RPMI8226 (cell line): ENCODE measurements around the gene PSMA3.
"Not testable (repeated sequence)": the region's sequence is repeated elsewhere in the genome, so short reads cannot be mapped to it uniquely, and the experiment has no call there.

Experiments
- DNase-seq: peaks from one replicate; pipeline ENCODE4 v3.0.0-alpha.2; 2015

The PSMA3 gene

GRCh38 chr14:58244556-58245387, at the start of gene PSMA3:
Gene PSMA3, plus strand, starts transcription at chr14:58244843. Its CDS starts 78 bp downstream, at chr14:58244921.
- peak; percentile 96 for DNase-seq

- DNase-seq = no peak
These were observed 48.4 kb upstream of the PSMA3 start for GRCh38 chr14:58196198-58196597.

- DNase-seq = no peak
These were observed 46.6 kb upstream of the PSMA3 start for GRCh38 chr14:58198086-58198485.

- DNase-seq = peak; percentile 86
These were observed 44.7 kb upstream of the PSMA3 start, which contains the start of gene ACTR10 for GRCh38 chr14:58199726-58200479. Gene ACTR10, plus strand, starts transcription at chr14:58200149. Its CDS starts 69 bp downstream, at chr14:58200218.

- no peak for DNase-seq
These were observed 44.2 kb upstream of the PSMA3 start for GRCh38 chr14:58200480-58200841.

- DNase-seq = no peak
These were observed 43.8 kb upstream of the PSMA3 start for GRCh38 chr14:58200846-58201245.

- DNase-seq = no peak
These were observed 31.5 kb upstream of the PSMA3 start for GRCh38 chr14:58213176-58213575.

- no peak for DNase-seq
These were observed 29.3 kb upstream of the PSMA3 start for GRCh38 chr14:58215191-58215914.

GRCh38 chr14:58216544-58216943, 28.1 kb upstream of the PSMA3 start:
- no peak for DNase-seq

- no peak for DNase-seq
These were observed 17.4 kb upstream of the PSMA3 start for GRCh38 chr14:58227096-58227819.

GRCh38 chr14:58238252-58239243, 6.1 kb upstream of the PSMA3 start:
- no peak for DNase-seq

- DNase-seq = peak; percentile 71
These were observed 5.1 kb upstream of the PSMA3 start for GRCh38 chr14:58239244-58240195.

GRCh38 chr14:58243790-58244555, 670 bp upstream of the PSMA3 start:
- peak; percentile 50 for DNase-seq

GRCh38 chr14:58245562-58245961, 919 bp downstream of the PSMA3 start:
- DNase-seq = no peak

GRCh38 chr14:58249611-58250010, 5.0 kb downstream of the PSMA3 start:
- no peak for DNase-seq

- no peak for DNase-seq
These were observed 13.5 kb downstream of the PSMA3 start for GRCh38 chr14:58258156-58258555.

- DNase-seq = not testable (repeated sequence)
These were observed 17.4 kb downstream of the PSMA3 start for GRCh38 chr14:58262005-58262404.

GRCh38 chr14:58265401-58265800, 20.8 kb downstream of the PSMA3 start:
- no peak for DNase-seq

GRCh38 chr14:58270628-58271027, 26.0 kb downstream of the PSMA3 start:
- no peak for DNase-seq
